22Rv1 (cell line): Measurements from ENCODE around the gene MAP7D3.

ENCODE experiments used
- CTCF ChIP-seq: fragments of 450-650 bp; IDR thresholded peaks from 2 replicates; pipeline ENCODE4 v1.5.1; 2017; ENCODE audit warnings: mild to moderate bottlenecking
- ZFX ChIP-seq: fragments of 450-650 bp; IDR thresholded peaks from 2 replicates; pipeline ENCODE4 v1.6.1; 2017; ENCODE audit warnings: antibody characterized with exemption, borderline replicate concordance

GRCh38 chrX:136246201-136246600 is 5.0 kb downstream of the MAP7D3 start:
- TF ChIP-seq CTCF, result no peak
- no peak for TF ChIP-seq ZFX
